SK-N-SH (cell line): ENCODE results near the gene AOAH.

Experiments used
- EP300 ChIP-seq, 2 experiments: IDR thresholded peaks; 2 replicates each; pipeline versions ENCODE4 v1.4.0 to v1.6.1; 2012; ENCODE audit warnings: borderline replicate concordance in 1 of 2, low read depth in 1 of 2, low read length in 1 of 2
- EZH2phosphoT487 ChIP-seq: fragments of 200-600 bp; sonication (generic); IDR thresholded peaks from 2 replicates; pipeline ENCODE4 v1.6.1; 2017; ENCODE audit warnings: low read depth, mixed run types, mild to moderate bottlenecking, antibody characterized with exemption, moderate library complexity, borderline replicate concordance
- FOXJ3 ChIP-seq: sonication (generic); formaldehyde crosslinking; IDR thresholded peaks from 2 replicates; pipeline ENCODE4 v1.5.1; 2020; ENCODE audit warnings: mild to moderate bottlenecking, missing genetic modification reagents
- MXI1 ChIP-seq: IDR thresholded peaks from 2 replicates; pipeline ENCODE4 v1.6.1; 2012; ENCODE audit warnings: mild to moderate bottlenecking, low read depth, low read length, improper control_type of control experiment
- RAD21 ChIP-seq: IDR thresholded peaks from 2 replicates; pipeline ENCODE4 v1.6.1; 2012; ENCODE audit warnings: mild to moderate bottlenecking, low read length
- RCOR1 ChIP-seq: fragments of 150-350 bp; IDR thresholded peaks from 2 replicates; pipeline ENCODE4 v1.6.1; 2017; ENCODE audit warnings: antibody characterized with exemption, low read length
- RFX5 ChIP-seq: IDR thresholded peaks from 2 replicates; pipeline ENCODE4 v1.6.1; 2012; ENCODE audit warnings: mild to moderate bottlenecking, improper control_type of control experiment, low read length
- RXRA ChIP-seq: IDR thresholded peaks from 2 replicates; pipeline ENCODE4 v1.4.0; 2012; ENCODE audit warnings: low read depth, mild to moderate bottlenecking, borderline replicate concordance
- TEAD4 ChIP-seq: IDR thresholded peaks from 2 replicates; pipeline ENCODE4 v1.4.0; 2012; ENCODE audit warnings: mild to moderate bottlenecking, borderline replicate concordance; ENCODE audit not compliant: insufficient read depth

GRCh38 chr7:36601601-36602000, 122.7 kb downstream of the AOAH start:
- TF ChIP-seq EP300 (IDR thresholded peaks at IDR 0.05; ENCODE audit: borderline replicate concordance in 1 of 2, low read depth in 1 of 2, low read length in 1 of 2), result no peak
- no peak for TF ChIP-seq RFX5
- no peak for TF ChIP-seq RCOR1
- no peak for TF ChIP-seq TEAD4
- no peak for TF ChIP-seq EZH2phosphoT487
- no peak for TF ChIP-seq FOXJ3 (CRISPR knock-in tag)
- no peak for TF ChIP-seq RAD21
- no peak for TF ChIP-seq MXI1
- TF ChIP-seq RXRA, result no peak
